GM12892 (cell line): ENCODE data around the gene RTTN.

ENCODE experiments used
- POLR2A ChIP-seq: IDR thresholded peaks from 2 replicates; pipeline ENCODE4 v1.6.1; 2011; ENCODE audit warnings: low read depth, low read length, control low read depth
- POLR2AphosphoS5 ChIP-seq: IDR thresholded peaks from 2 replicates; pipeline ENCODE4 v1.6.1; 2011; ENCODE audit warnings: low read depth, low read length, control low read depth

- TF ChIP-seq POLR2A (no peak), POLR2AphosphoS5 (no peak)
Measured at GRCh38 chr18:70039186-70039585, 166.3 kb downstream of the RTTN start.
